Measurements from ENCODE around the gene RTCB. TPM values are rescaled to one million over a fixed set of nuclear protein-coding genes. Genes with fewer than 3 reads are reported as not detected.

The RTCB gene
- total RNA-seq, 1 donor from 2014 or later, result 215 TPM

DNA sequence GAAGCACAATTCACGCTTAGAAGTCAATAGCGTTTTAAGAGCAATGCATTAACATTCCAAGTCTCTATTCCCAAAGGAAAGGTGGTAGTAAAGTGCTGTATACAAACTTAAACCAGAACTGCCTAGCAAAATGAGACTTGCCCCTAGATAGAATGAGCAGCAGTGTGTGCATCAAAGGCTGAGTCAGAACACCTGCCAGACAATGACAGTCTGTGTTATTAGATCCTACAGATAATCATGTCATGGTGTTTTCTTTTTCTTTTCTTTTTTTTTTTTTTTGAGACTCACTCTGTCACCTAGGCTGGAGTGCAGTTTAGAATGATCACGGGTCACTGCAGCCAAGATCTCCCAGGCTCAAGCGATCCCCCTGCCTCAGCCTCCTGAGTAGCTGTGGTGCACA is 1.6 kb downstream of the RTCB start:
- H3K4me3 ChIP-seq, result peak overlapping the region; percentile 88
- no peaks in the 10 kb centered on the region for H3K9me3 ChIP-seq (ENCODE audit: low read depth)
- Mint-ChIP-seq H3K4me1 (peaks cover 25% of the 10 kb centered on the region), H3K9me3 (no peaks in the 10 kb centered on the region), H3K27me3 (ENCODE audit: insufficient read depth, low read depth) (peaks cover 3% of the 10 kb centered on the region), H3K36me3 (peaks cover 15% of the 10 kb centered on the region), H3K27ac (no peak overlapping the region), H3K4me3 (peak overlapping the region; percentile 99)
- TF ChIP-seq EZH2 (IDR thresholded peaks at IDR 0.05) (no peak), EZH2phosphoT487 (IDR thresholded peaks at IDR 0.05) (no peak)
- TF ChIP-seq, protein P1, sequence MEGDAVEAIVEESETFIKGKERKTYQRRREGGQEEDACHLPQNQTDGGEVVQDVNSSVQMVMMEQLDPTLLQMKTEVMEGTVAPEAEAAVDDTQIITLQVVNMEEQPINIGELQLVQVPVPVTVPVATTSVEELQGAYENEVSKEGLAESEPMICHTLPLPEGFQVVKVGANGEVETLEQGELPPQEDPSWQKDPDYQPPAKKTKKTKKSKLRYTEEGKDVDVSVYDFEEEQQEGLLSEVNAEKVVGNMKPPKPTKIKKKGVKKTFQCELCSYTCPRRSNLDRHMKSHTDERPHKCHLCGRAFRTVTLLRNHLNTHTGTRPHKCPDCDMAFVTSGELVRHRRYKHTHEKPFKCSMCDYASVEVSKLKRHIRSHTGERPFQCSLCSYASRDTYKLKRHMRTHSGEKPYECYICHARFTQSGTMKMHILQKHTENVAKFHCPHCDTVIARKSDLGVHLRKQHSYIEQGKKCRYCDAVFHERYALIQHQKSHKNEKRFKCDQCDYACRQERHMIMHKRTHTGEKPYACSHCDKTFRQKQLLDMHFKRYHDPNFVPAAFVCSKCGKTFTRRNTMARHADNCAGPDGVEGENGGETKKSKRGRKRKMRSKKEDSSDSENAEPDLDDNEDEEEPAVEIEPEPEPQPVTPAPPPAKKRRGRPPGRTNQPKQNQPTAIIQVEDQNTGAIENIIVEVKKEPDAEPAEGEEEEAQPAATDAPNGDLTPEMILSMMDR (IDR thresholded peaks at IDR 0.05), result no peak
- peaks cover 7% of the 10 kb centered on the region for H3K4me1 ChIP-seq
- H3K27me3 ChIP-seq, result no peaks in the 10 kb centered on the region
- H3K79me2 ChIP-seq (ENCODE audit: low read depth), result peaks cover 34% of the 10 kb centered on the region
- no peak overlapping the region for H3K27ac ChIP-seq
- peaks cover 27% of the 10 kb centered on the region for H4K20me1 ChIP-seq (ENCODE audit: low read depth)
- H2AFZ ChIP-seq (replicated peaks), result no peak overlapping the region
- DNase-seq (ENCODE audit: low spot score), result no peak
- H3F3A ChIP-seq (ENCODE audit: low read depth), result no peaks in the 10 kb centered on the region
- H3K4me2 ChIP-seq, result peak overlapping the region; percentile 98
- peaks cover 4% of the 10 kb centered on the region for H3K36me3 ChIP-seq
- no peak overlapping the region for H3K9ac ChIP-seq

DNA sequence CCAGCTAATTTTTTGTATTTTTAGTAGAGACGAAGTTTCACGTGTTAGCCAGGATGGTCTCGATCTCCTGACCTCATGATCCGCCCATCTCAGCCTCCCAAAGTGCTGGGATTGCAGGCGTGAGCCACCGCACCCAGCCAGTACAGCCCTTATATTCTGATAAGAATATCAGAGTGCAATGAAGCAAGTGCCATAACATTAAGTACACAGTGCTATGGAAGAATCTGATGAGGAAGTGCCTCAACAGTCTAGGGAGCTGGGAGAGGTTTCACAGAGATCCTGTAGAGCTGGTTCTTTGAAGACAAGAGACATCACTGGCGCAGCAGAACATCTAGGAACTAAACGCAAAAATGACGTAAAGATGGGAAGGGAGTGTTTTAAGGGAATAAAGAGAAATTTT is 2.1 kb downstream of the RTCB start:
- Histone ChIP-seq H3K27me3 (no peaks in the 10 kb centered on the region), H3K4me2 (no peak overlapping the region), H3K79me2 (ENCODE audit: low read depth) (peaks cover 34% of the 10 kb centered on the region), H4K20me1 (ENCODE audit: low read depth) (peaks cover 30% of the 10 kb centered on the region), H3F3A (ENCODE audit: low read depth) (no peaks in the 10 kb centered on the region), H3K4me3 (no peak overlapping the region), H3K9ac (no peak overlapping the region), H2AFZ (replicated peaks) (no peak overlapping the region), H3K27ac (no peak overlapping the region), H3K36me3 (peaks cover 8% of the 10 kb centered on the region), H3K9me3 (ENCODE audit: low read depth) (no peaks in the 10 kb centered on the region), H3K4me1 (peaks cover 7% of the 10 kb centered on the region)
- TF ChIP-seq EZH2phosphoT487 (IDR thresholded peaks at IDR 0.05) (no peak), EZH2 (IDR thresholded peaks at IDR 0.05) (no peak)
- TF ChIP-seq, protein P1 (IDR thresholded peaks at IDR 0.05), result no peak
- DNase-seq (ENCODE audit: low spot score), result no peak
- Mint-ChIP-seq H3K36me3 (peaks cover 15% of the 10 kb centered on the region), H3K4me3 (peak overlapping the region; percentile 71), H3K4me1 (peaks cover 25% of the 10 kb centered on the region), H3K27me3 (ENCODE audit: insufficient read depth, low read depth) (peaks cover 3% of the 10 kb centered on the region), H3K27ac (no peak overlapping the region), H3K9me3 (no peaks in the 10 kb centered on the region)

DNA sequence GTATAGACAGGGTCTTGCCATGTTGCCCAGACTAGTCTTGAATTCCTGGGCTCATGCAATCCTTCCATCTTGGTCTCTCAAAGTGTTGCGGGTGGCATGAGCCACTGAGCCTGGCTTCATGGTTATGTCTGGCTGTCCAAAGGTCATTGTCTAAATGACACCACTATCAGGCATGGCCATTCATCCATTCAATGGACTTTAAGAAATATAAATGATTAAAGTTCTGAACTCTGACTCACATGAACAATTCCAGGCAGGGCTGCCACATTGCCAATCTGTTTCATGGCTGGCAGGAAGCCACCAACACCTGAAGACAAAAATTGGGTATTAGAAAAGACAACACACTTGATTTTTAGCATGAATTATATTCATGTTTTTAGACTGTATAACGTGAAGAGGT is 4.1 kb downstream of the RTCB start:
- Histone ChIP-seq H3K9ac (no peak overlapping the region), H3K4me3 (no peak overlapping the region), H3K27me3 (no peaks in the 10 kb centered on the region), H3K4me2 (no peak overlapping the region), H2AFZ (replicated peaks) (no peak overlapping the region), H4K20me1 (ENCODE audit: low read depth) (peaks cover 30% of the 10 kb centered on the region), H3K27ac (no peak overlapping the region), H3K4me1 (peaks cover 7% of the 10 kb centered on the region), H3K36me3 (peaks cover 20% of the 10 kb centered on the region), H3K9me3 (ENCODE audit: low read depth) (no peaks in the 10 kb centered on the region), H3F3A (ENCODE audit: low read depth) (no peaks in the 10 kb centered on the region), H3K79me2 (ENCODE audit: low read depth) (peaks cover 34% of the 10 kb centered on the region)
- no peak for DNase-seq (ENCODE audit: low spot score)
- H3K4me3 Mint-ChIP-seq, result no peak overlapping the region
- no peaks in the 10 kb centered on the region for H3K9me3 Mint-ChIP-seq
- peaks cover 23% of the 10 kb centered on the region for H3K4me1 Mint-ChIP-seq
- H3K27me3 Mint-ChIP-seq (ENCODE audit: insufficient read depth, low read depth), result peaks cover 3% of the 10 kb centered on the region
- no peak overlapping the region for H3K27ac Mint-ChIP-seq
- peaks cover 22% of the 10 kb centered on the region for H3K36me3 Mint-ChIP-seq
- TF ChIP-seq, protein P1 (IDR thresholded peaks at IDR 0.05), result no peak
- TF ChIP-seq EZH2phosphoT487 (IDR thresholded peaks at IDR 0.05) (no peak), EZH2 (IDR thresholded peaks at IDR 0.05) (no peak)

Measured in neural progenitor cell (in vitro differentiated cells).